Testis (tissue), 3 donors: Measurements from ENCODE around the gene ADTRP. TPM values are rescaled to one million over a fixed set of nuclear protein-coding genes. Genes with fewer than 3 reads are reported as not detected.

Experiments
- polyA plus RNA-seq: library from polyadenylated mRNA; stranded (reverse); fragments of 350-450 nt; fragmentation: Illumina TruSeq; extraction: RNeasy Lipid Tissue Mini Kit (QIAGEN cat#74804); gene quantifications from one replicate; pipeline ENCODE4 v1.2.3, GENCODE V29; 2014; ENCODE audit warnings: low read depth, low replicate concordance; ENCODE audit not compliant: insufficient read depth
- small RNA-seq, 2 donors: library from RNA; depleted of rRNA; stranded (forward); fragments of <200 nt; gene quantifications; one replicate each; pipeline ENCODE3, GENCODE V24; 2016
- total RNA-seq, 2 donors: library from RNA; depleted of rRNA; stranded (reverse); fragments of >200 nt; gene quantifications; one replicate each; pipeline ENCODE4 v1.2.3, GENCODE V29; 2016

The ADTRP gene
- total and polyA plus RNA-seq, 3 donors from 2014 or later = 8.3 to 49.6 (median 21.3) TPM

Small RNAs within 50 kb of the gene (small RNA-seq; reads per million reads assigned to genes)
- gene RF00272 = 0 reads per million in 2 donors

Other genes with a start within 250 kb of the ADTRP start
- gene TMEM170B, start 241.1 kb downstream of the ADTRP start, total RNA-seq = 1 to 10 TPM; 6.5 to 8.0 TPM
- gene TMEM170B, start 241.1 kb downstream of the ADTRP start, polyA plus RNA-seq = 5.6 TPM
- gene HIVEP1, start 233.5 kb upstream of the ADTRP start, total RNA-seq = 10 to 100 TPM; 44.1 to 53.3 TPM
- gene HIVEP1, start 233.5 kb upstream of the ADTRP start, polyA plus RNA-seq = 15.5 TPM